Measurements from ENCODE around the gene AKT2. TPM values are rescaled to one million over a fixed set of nuclear protein-coding genes. Genes with fewer than 3 reads are reported as not detected.
"Not testable (repeated sequence)": the region's sequence is repeated elsewhere in the genome, so short reads cannot be mapped to it uniquely, and the experiment has no call there.

Gene AKT2
- total RNA-seq (2021) (146 and 151 TPM in 2 replicates), Bru-seq, nascent RNA (percentile 73 among the genes with signal in this experiment), BruChase-seq, experiment 1, labeled RNA remaining after a 2-hour chase (percentile 75 among the genes with signal in this experiment), BruChase-seq, experiment 2, labeled RNA remaining after a 6-hour chase (percentile 89 among the genes with signal in this experiment)
- long read RNA-seq, partial matches to known transcripts = 2 of 8 reads
- long read RNA-seq, other reads (novel, unspliced or antisense) = 4 of 8 reads

DNA sequence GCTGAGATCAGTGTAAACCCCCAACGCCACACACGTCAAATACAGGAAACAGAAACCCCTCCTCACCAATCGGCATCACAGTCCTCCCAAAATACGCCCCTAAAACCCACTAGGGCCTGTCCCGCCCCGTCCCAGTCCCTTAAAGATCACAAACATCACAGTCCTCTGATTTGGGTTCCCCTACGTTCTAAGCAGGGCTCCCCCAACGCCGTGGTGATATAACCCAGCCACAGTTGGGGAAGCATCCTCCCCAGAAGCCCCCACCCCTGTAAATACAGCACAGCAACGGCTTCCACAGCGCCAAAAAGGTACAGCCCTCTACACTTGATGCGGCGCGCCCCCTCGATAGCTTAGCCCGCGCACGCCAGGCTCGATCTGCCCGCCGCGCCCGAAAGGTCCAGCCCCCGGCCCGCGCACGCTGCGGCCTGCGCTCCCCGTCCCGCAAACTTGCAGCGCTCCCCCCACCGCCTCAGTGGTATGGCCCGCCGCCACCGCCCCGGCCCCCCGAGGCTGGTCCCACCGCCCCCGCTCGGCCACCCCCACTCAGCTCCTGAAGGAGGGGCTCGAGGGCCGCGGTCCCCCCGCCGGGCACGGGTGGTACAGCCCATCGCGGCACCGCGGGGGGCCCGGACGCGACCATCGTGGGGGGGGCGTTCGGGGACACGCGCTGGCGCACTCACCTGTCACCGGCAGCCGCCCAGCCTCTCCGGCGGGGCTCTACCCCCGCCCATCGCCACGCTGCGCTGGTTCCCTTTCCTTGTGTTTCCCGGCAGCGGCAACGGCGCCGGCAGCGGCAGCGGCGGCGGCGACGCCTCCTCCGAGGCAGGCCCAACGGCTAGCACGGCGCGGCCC, at the start of gene AKT2:
AKT2 (minus strand) TSS at position 845 of the 852 bp plus-strand sequence. CDS start 20,078 bp downstream, outside the sequence.
- ChIA-PET POLR2A (ENCODE audit: low non-redundant PET) (interaction anchor here (0.6 kb wide), 2 partner anchors 314 to 315 kb away, joined by 5 to 13 read pairs; no protein-coding TSS in a partner anchor), CTCF (interaction anchor here (0.6 to 1.5 kb wide), 2 partner anchors 20 to 403 kb away, joined by 3 to 13 read pairs; no protein-coding TSS in a partner anchor)
- no peaks in the 10 kb centered on the region for H3K36me3 ChIP-seq (ENCODE audit: insufficient read depth, low read length, poor library complexity, severe bottlenecking)
- peak; percentile 91 for DNase-seq (ENCODE audit: low spot score)
- no peaks in the 10 kb centered on the region for H3K27me3 ChIP-seq (replicated peaks; ENCODE audit: insufficient read depth, low read depth, low read length, poor library complexity)
- TF ChIP-seq, protein P1, sequence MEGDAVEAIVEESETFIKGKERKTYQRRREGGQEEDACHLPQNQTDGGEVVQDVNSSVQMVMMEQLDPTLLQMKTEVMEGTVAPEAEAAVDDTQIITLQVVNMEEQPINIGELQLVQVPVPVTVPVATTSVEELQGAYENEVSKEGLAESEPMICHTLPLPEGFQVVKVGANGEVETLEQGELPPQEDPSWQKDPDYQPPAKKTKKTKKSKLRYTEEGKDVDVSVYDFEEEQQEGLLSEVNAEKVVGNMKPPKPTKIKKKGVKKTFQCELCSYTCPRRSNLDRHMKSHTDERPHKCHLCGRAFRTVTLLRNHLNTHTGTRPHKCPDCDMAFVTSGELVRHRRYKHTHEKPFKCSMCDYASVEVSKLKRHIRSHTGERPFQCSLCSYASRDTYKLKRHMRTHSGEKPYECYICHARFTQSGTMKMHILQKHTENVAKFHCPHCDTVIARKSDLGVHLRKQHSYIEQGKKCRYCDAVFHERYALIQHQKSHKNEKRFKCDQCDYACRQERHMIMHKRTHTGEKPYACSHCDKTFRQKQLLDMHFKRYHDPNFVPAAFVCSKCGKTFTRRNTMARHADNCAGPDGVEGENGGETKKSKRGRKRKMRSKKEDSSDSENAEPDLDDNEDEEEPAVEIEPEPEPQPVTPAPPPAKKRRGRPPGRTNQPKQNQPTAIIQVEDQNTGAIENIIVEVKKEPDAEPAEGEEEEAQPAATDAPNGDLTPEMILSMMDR (conservative IDR thresholded peaks at IDR 0.05; ENCODE audit: low read depth, low read length) = no peak
- no peak for TF ChIP-seq EZH2 (IDR thresholded peaks at IDR 0.05; ENCODE audit: borderline replicate concordance, low read depth, low read length, poor library complexity, severe bottlenecking)
- BruUV-seq (replicated peaks) = no TSS peak
- intact Hi-C loops (cut with micrococcal nuclease; ENCODE audit: unreplicated experiment) = loop anchor here (10.0 kb wide), 1 partner anchor 140 kb away; no protein-coding TSS in a partner anchor
- H3K27ac ChIP-seq (ENCODE audit: low read depth, low read length, poor library complexity, severe bottlenecking) = peak within 1 kb of the TSS; percentile 86
- no peaks in the 10 kb centered on the region for H3K9me3 ChIP-seq (ENCODE audit: low read depth, low read length, poor library complexity, severe bottlenecking)
- H3K4me3 ChIP-seq (ENCODE audit: low read depth, low read length, poor library complexity, severe bottlenecking) = peak within 1 kb of the TSS; percentile 86
- H3K4me1 ChIP-seq (ENCODE audit: insufficient read depth, low read length, poor library complexity, severe bottlenecking) = peaks cover 55% of the 10 kb centered on the region

DNA sequence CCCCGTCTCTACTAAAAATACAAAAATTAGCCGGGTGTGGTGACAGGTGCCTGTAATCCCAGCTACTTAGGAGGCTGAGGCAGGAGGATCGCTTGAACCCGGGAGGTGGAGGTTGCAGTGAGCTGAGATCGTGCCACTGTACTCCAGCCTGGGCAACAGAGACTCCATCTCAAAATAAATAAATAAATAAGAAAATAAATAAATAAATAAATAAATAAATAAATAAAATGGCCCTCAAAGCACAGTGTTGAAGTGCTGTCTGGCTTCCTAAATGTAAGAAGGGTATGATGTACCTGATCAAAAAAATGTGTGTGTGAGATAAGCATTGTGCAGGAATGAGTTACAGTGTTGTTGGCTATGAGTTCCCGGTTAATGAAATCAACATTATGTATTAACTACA, 47.9 kb upstream of the AKT2 start:
- POLR2A ChIA-PET (ENCODE audit: low non-redundant PET); DNase-seq (ENCODE audit: low spot score); H3K4me1 ChIP-seq (ENCODE audit: insufficient read depth, low read length, poor library complexity, severe bottlenecking); H3K27me3 ChIP-seq (replicated peaks; ENCODE audit: insufficient read depth, low read depth, low read length, poor library complexity); H3K9me3 ChIP-seq (ENCODE audit: low read depth, low read length, poor library complexity, severe bottlenecking); BruUV-seq (replicated peaks); intact Hi-C loops (cut with micrococcal nuclease; ENCODE audit: unreplicated experiment); H3K27ac ChIP-seq (ENCODE audit: low read depth, low read length, poor library complexity, severe bottlenecking); CTCF ChIA-PET; H3K4me3 ChIP-seq (ENCODE audit: low read depth, low read length, poor library complexity, severe bottlenecking): not testable (repeated sequence)
- peaks cover 33% of the 10 kb centered on the region for H3K36me3 ChIP-seq (ENCODE audit: insufficient read depth, low read length, poor library complexity, severe bottlenecking)

- peaks cover 37% of the 10 kb centered on the region for H3K36me3 ChIP-seq (ENCODE audit: insufficient read depth, low read length, poor library complexity, severe bottlenecking)
- H3K4me1 ChIP-seq (ENCODE audit: insufficient read depth, low read length, poor library complexity, severe bottlenecking) = no peaks in the 10 kb centered on the region
- H3K27ac ChIP-seq (ENCODE audit: low read depth, low read length, poor library complexity, severe bottlenecking) = no peak overlapping the region
- POLR2A ChIA-PET (ENCODE audit: low non-redundant PET) = no interaction called here
- H3K27me3 ChIP-seq (replicated peaks; ENCODE audit: insufficient read depth, low read depth, low read length, poor library complexity) = no peaks in the 10 kb centered on the region
- H3K9me3 ChIP-seq (ENCODE audit: low read depth, low read length, poor library complexity, severe bottlenecking) = no peaks in the 10 kb centered on the region
- no peak for DNase-seq (ENCODE audit: low spot score)
- CTCF ChIA-PET = no interaction called here
- TF ChIP-seq EZH2 (IDR thresholded peaks at IDR 0.05; ENCODE audit: borderline replicate concordance, low read depth, low read length, poor library complexity, severe bottlenecking) = no peak
- TF ChIP-seq, protein P1 (conservative IDR thresholded peaks at IDR 0.05; ENCODE audit: low read depth, low read length) = no peak
- H3K4me3 ChIP-seq (ENCODE audit: low read depth, low read length, poor library complexity, severe bottlenecking) = no peak overlapping the region
- intact Hi-C loops (cut with micrococcal nuclease; ENCODE audit: unreplicated experiment) = no loop called here
- no TSS peak for BruUV-seq (replicated peaks)
These were observed 47.5 kb upstream of the AKT2 start for GRCh38 chr19:40332669-40333068.
